ENCODE data around the gene RMC1.
"Not testable (repeated sequence)": the region's sequence is repeated elsewhere in the genome, so short reads cannot be mapped to it uniquely, and the experiment has no call there.

The RMC1 gene

GRCh38 chr18:23553887-23554286, 50.6 kb downstream of the RMC1 start:
- in situ Hi-C loops (cut with HindIII; ENCODE audit: low sequenced_read_pairs) = no loop called here

- in situ Hi-C loops (cut with HindIII; ENCODE audit: low sequenced_read_pairs) = no loop called here
Measured at GRCh38 chr18:23556145-23556780, 53.0 kb downstream of the RMC1 start.

- in situ Hi-C loops (cut with HindIII; ENCODE audit: low sequenced_read_pairs) = not testable (repeated sequence)
Measured at GRCh38 chr18:23557511-23557910, 54.2 kb downstream of the RMC1 start.

GRCh38 chr18:23560186-23560585, 56.9 kb downstream of the RMC1 start:
- in situ Hi-C loops (cut with HindIII; ENCODE audit: low sequenced_read_pairs) = no loop called here

- in situ Hi-C loops (cut with HindIII; ENCODE audit: low sequenced_read_pairs) = no loop called here
Measured at GRCh38 chr18:23563377-23564043, 60.2 kb downstream of the RMC1 start.

GRCh38 chr18:23565916-23566547, 62.7 kb downstream of the RMC1 start:
- in situ Hi-C loops (cut with HindIII; ENCODE audit: low sequenced_read_pairs) = no loop called here

- in situ Hi-C loops (cut with HindIII; ENCODE audit: low sequenced_read_pairs) = no loop called here
Measured at GRCh38 chr18:23567671-23568070, 64.4 kb downstream of the RMC1 start.

- in situ Hi-C loops (cut with HindIII; ENCODE audit: low sequenced_read_pairs) = no loop called here
Measured at GRCh38 chr18:23568281-23569138, 65.2 kb downstream of the RMC1 start.

GRCh38 chr18:23569299-23570063, 66.2 kb downstream of the RMC1 start:
- in situ Hi-C loops (cut with HindIII; ENCODE audit: low sequenced_read_pairs) = loop anchor here (5.0 kb wide), 1 partner anchor 97 kb away; no protein-coding TSS in a partner anchor

GRCh38 chr18:23570912-23571504, 67.7 kb downstream of the RMC1 start:
- in situ Hi-C loops (cut with HindIII; ENCODE audit: low sequenced_read_pairs) = loop anchor here (5.0 kb wide), 1 partner anchor 99 kb away; no protein-coding TSS in a partner anchor

GRCh38 chr18:23572012-23572411, 68.7 kb downstream of the RMC1 start:
- in situ Hi-C loops (cut with HindIII; ENCODE audit: low sequenced_read_pairs) = loop anchor here (5.0 kb wide), 1 partner anchor 100 kb away; no protein-coding TSS in a partner anchor

GRCh38 chr18:23572570-23572969, 69.3 kb downstream of the RMC1 start:
- in situ Hi-C loops (cut with HindIII; ENCODE audit: low sequenced_read_pairs) = loop anchor here (5.0 kb wide), 1 partner anchor 100 kb away; no protein-coding TSS in a partner anchor

GRCh38 chr18:23573020-23573419, 69.7 kb downstream of the RMC1 start:
- in situ Hi-C loops (cut with HindIII; ENCODE audit: low sequenced_read_pairs) = loop anchor here (5.0 kb wide), 1 partner anchor 101 kb away; no protein-coding TSS in a partner anchor

- in situ Hi-C loops (cut with HindIII; ENCODE audit: low sequenced_read_pairs) = loop anchor here (5.0 kb wide), 1 partner anchor 102 kb away; no protein-coding TSS in a partner anchor
Measured at GRCh38 chr18:23573626-23574431, 70.5 kb downstream of the RMC1 start.

- in situ Hi-C loops (cut with HindIII; ENCODE audit: low sequenced_read_pairs) = loop anchor here (5.0 kb wide), 1 partner anchor 102 kb away; no protein-coding TSS in a partner anchor
Measured at GRCh38 chr18:23574611-23575308, 71.4 kb downstream of the RMC1 start.

GRCh38 chr18:23575309-23575651, 72.0 kb downstream of the RMC1 start:
- in situ Hi-C loops (cut with HindIII; ENCODE audit: low sequenced_read_pairs) = no loop called here

GRCh38 chr18:23577521-23577920, 74.2 kb downstream of the RMC1 start:
- in situ Hi-C loops (cut with HindIII; ENCODE audit: low sequenced_read_pairs) = not testable (repeated sequence)

- in situ Hi-C loops (cut with HindIII; ENCODE audit: low sequenced_read_pairs) = no loop called here
Measured at GRCh38 chr18:23578067-23578701, 74.9 kb downstream of the RMC1 start.

All from endothelial cell of hepatic sinusoid (primary cell).